Esophagus muscularis mucosa (tissue), 4 donors: ENCODE measurements around the gene RAB11FIP4. TPM values are rescaled to one million over a fixed set of nuclear protein-coding genes. Genes with fewer than 3 reads are reported as not detected.

Source experiments
- DNase-seq: peaks from one replicate; pipeline ENCODE4 v3.0.0-alpha.2; 2017; ENCODE audit errors: extremely low spot score
- H3K27ac ChIP-seq, 4 donors: fragments of 200-600 bp; sonication (generic); replicated peaks in 1 of 4; 1 replicate in 3 of 4; 2 replicates in 1 of 4; pipeline ENCODE4 v1.5.1; 2016 to 2019; ENCODE audit warnings: mild to moderate bottlenecking in 1 of 4
- H3K27me3 ChIP-seq, 4 donors: fragments of 200-600 bp; sonication (generic); one replicate each; pipeline versions ENCODE4 v1.5.1 to v1.6.0; 2016 to 2019
- H3K36me3 ChIP-seq, 4 donors: fragments of 200-600 bp; sonication (generic); one replicate each; pipeline ENCODE4 v1.5.1; 2016 to 2019
- H3K4me1 ChIP-seq, 4 donors: fragments of 200-600 bp; sonication (generic); one replicate each; pipeline ENCODE4 v1.5.1; 2016 to 2019
- H3K4me3 ChIP-seq, 4 donors: fragments of 200-600 bp; sonication (generic); 1 replicate in 2 of 4; 2 replicates in 2 of 4; pipeline ENCODE4 v1.5.1; 2016 to 2019; ENCODE audit warnings: mild to moderate bottlenecking in 4 of 4, moderate library complexity in 1 of 4
- H3K9me3 ChIP-seq, 4 donors: fragments of 200-600 bp; sonication (generic); 1 replicate in 3 of 4; 2 replicates in 1 of 4; pipeline ENCODE4 v1.5.1; 2016 to 2019
- EP300 ChIP-seq: sonication (generic); formaldehyde crosslinking; IDR thresholded peaks from one replicate; pipeline ENCODE4 v1.6.1; 2017; ENCODE audit warnings: antibody characterized with exemption
- POLR2A ChIP-seq: fragments of 450-650 bp; IDR thresholded peaks from one replicate; pipeline ENCODE4 v1.6.1; 2017; ENCODE audit warnings: antibody characterized with exemption, moderate library complexity, mild to moderate bottlenecking, low read depth
- POLR2AphosphoS5 ChIP-seq, 2 donors: sonication (generic); formaldehyde crosslinking; IDR thresholded peaks; one replicate each; pipeline ENCODE4 v1.6.1; 2017; ENCODE audit warnings: antibody characterized with exemption in 2 of 2
- WGBS: methylation state at CpG from one replicate; pipeline ENCODE4 v1.1.5; 2018; 5-methylcytosine and 5-hydroxymethylcytosine counted together
- intact Hi-C: fragments of 100-400 bp; cut with DNase I; formaldehyde crosslinking; loops from one replicate; pipeline ENCODE4 v1.15.1; 2023
- total RNA-seq, 4 donors: library from RNA; depleted of rRNA; stranded (reverse); fragments of >200 nt; gene quantifications; one replicate each; pipeline versions ENCODE4 v1.1.0 to v1.2.1, GENCODE V29; 2016
- TF ChIP-seq, protein P1 (sequence below), 3 experiments: fragments of 200-600 bp in 2 of 3; fragments of 450-650 bp in 1 of 3; sonication (generic) in 2 of 3; IDR thresholded peaks; one replicate each; pipeline ENCODE4 v1.5.1; 2017 to 2019; ENCODE audit warnings: antibody characterized with exemption in 3 of 3, mild to moderate bottlenecking in 2 of 3, moderate library complexity in 1 of 3

The RAB11FIP4 gene
- total RNA-seq, 4 donors from 2014 or later, result 0.75 to 2.3 (median 1.7) TPM

DNA sequence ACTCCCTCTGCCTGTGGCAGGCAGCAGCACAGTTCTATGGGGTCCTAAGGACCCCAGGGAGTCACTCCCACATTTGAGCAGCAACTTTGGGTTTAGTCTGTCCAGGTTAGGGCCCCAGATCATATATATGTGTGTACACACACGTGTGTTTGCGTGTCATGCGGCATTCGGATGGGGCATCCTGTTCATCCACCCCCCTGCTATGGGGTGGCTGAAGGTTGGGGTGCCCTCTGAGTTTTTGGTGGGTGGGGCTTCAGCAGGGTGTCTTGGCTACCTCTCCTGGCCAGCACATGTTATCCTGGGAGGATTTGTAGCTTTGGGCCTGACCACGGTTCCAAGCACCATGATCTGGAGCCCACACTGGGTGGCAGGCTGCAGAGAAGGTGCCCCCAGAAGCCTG, 100.7 kb downstream of the RAB11FIP4 start:
- no peak for DNase-seq
- no peak overlapping the region for H3K4me3 ChIP-seq
- peaks cover 16 to 20% (median 18%) of the 10 kb centered on the region in 4 donors for H3K4me1 ChIP-seq
- no peak for TF ChIP-seq POLR2AphosphoS5 (IDR thresholded peaks at IDR 0.05)
- TF ChIP-seq, protein P1, sequence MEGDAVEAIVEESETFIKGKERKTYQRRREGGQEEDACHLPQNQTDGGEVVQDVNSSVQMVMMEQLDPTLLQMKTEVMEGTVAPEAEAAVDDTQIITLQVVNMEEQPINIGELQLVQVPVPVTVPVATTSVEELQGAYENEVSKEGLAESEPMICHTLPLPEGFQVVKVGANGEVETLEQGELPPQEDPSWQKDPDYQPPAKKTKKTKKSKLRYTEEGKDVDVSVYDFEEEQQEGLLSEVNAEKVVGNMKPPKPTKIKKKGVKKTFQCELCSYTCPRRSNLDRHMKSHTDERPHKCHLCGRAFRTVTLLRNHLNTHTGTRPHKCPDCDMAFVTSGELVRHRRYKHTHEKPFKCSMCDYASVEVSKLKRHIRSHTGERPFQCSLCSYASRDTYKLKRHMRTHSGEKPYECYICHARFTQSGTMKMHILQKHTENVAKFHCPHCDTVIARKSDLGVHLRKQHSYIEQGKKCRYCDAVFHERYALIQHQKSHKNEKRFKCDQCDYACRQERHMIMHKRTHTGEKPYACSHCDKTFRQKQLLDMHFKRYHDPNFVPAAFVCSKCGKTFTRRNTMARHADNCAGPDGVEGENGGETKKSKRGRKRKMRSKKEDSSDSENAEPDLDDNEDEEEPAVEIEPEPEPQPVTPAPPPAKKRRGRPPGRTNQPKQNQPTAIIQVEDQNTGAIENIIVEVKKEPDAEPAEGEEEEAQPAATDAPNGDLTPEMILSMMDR (IDR thresholded peaks at IDR 0.05), result no peak
- TF ChIP-seq EP300, result no peak
- TF ChIP-seq POLR2A, result no peak
- peaks cover 0 to 43% (median 3%) of the 10 kb centered on the region in 4 donors for H3K27me3 ChIP-seq
- no peaks in the 10 kb centered on the region for H3K9me3 ChIP-seq
- intact Hi-C loops, result no loop called here
- no peak overlapping the region for H3K27ac ChIP-seq
- WGBS, result no CpG with 5 or more reads among the region's 5 CpGs
- H3K36me3 ChIP-seq, result no peaks in the 10 kb centered on the region

DNA sequence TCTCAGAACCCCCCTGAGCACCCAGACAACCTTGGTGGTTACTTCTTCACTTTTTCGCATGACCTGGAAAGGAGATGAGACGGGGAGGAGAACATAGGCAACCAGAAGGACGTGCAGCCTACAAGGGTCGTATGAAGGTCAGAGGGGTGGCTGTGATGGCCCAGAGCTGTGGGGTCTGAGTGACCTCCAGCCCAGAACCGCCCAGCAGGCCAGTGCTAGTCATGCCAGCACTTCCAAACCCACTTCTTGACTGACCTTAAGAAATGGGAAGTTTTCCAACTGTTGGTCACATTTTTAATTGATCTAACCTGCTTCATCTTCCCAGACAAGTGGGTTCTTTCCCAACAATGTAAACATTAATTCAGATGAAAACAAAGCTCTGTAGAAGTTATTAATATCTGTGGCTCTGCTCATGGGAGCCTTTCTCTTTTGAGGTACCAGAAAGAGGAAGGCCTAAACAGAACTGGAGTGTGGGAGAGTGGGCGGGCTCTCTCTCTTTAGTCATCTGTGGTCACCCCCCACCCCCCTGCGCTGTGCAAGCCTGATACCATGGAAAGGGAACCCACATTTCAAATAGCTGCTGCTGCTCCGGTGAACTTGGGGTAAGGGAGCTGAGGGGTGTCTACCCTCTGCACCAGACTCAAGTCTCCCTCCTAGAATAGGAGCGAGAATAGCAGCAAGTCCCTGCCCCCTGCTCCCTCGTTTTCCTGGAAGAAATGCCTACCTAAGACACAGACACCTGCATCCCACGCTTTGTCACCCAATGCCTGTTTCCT, 101.6 kb downstream of the RAB11FIP4 start:
- DNase-seq, result no peak
- no peaks in the 10 kb centered on the region for H3K9me3 ChIP-seq
- H3K36me3 ChIP-seq, result no peaks in the 10 kb centered on the region
- peaks cover 0 to 38% (median 3%) of the 10 kb centered on the region in 4 donors for H3K27me3 ChIP-seq
- 87% methylated on average over 11 of the region's 11 CpGs for WGBS
- H3K4me3 ChIP-seq, result no peak overlapping the region
- no peak overlapping the region for H3K27ac ChIP-seq
- TF ChIP-seq POLR2AphosphoS5 (IDR thresholded peaks at IDR 0.05) (no peak), POLR2A (no peak), EP300 (no peak)
- TF ChIP-seq, protein P1 (IDR thresholded peaks at IDR 0.05), result no peak
- intact Hi-C loops, result no loop called here
- peaks cover 8 to 16% (median 10%) of the 10 kb centered on the region in 4 donors for H3K4me1 ChIP-seq

DNA sequence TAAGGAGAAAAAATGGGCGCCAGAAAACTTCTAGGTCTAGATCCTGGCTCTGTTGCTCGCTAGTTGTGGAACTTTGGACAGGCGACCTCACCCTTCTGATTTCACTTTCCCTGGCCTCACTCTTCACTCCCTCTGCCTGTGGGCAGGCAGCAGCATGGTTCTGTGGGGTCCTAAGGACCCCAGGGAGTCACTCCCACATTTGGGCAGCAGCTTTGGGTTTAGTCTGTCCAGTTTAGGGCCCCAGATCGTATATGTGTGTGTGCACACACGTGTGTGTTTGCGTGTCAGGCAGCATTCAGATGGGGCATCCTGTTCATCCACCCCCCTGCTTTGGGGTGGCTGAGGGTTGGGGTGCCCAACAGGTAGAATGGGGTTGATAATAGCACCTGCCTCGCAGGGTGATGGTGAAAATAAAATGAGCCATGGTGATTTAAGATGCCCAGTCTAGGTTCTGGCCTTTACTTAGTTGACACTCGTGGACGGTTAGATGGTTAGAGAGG, 102.2 kb downstream of the RAB11FIP4 start:
- H3K4me1 ChIP-seq, result peaks cover 2 to 12% (median 4%) of the 10 kb centered on the region in 4 donors

DNA sequence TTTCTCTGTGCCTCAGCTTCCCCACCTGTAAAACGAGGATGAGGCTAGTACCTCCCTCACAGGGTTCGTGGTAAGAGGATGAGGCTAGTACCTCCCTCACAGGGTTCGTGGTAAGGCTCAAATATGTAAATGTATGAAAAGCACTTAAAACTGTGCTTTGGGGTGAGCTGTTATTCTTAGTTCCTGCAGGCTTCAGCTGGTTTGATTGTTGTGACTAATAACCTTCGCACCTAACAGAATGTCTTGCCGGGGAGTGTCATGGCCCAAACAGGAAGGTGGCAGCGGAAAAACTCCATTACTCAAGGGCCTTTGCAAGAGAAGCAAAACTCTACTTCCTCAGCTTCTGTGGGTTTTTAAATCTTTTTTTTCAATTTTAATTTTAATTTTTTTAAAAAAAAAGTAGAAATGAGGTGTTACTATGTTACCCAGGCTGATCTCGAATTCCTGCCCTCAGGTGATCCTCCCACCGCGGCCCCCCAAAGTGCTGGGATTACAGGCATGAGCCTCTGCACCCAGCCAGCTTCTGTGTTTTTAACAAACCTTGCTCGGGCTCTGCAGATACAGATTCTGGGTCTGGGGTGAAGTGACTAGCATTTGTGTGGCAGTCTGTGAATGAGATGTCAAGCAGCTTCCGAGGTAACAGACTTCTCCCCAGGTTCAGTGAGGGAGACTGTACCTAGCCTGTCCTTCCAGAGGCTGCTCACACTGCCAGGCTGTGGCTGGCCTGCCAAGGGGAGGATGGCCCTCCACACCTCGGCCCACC, 103.0 kb downstream of the RAB11FIP4 start:
- 74% methylated on average over 10 of the region's 12 CpGs for WGBS
- H3K27me3 ChIP-seq, result peaks cover 0 to 24% (median 0%) of the 10 kb centered on the region in 4 donors
- TF ChIP-seq, protein P1 (IDR thresholded peaks at IDR 0.05), result no peak
- no peak for TF ChIP-seq POLR2A
- no peak for TF ChIP-seq POLR2AphosphoS5 (IDR thresholded peaks at IDR 0.05)
- TF ChIP-seq EP300, result no peak
- no peak overlapping the region for H3K4me3 ChIP-seq
- H3K27ac ChIP-seq, result no peak overlapping the region
- H3K9me3 ChIP-seq, result no peaks in the 10 kb centered on the region
- H3K4me1 ChIP-seq, result peaks cover 0 to 9% (median 0%) of the 10 kb centered on the region in 4 donors
- no peak for DNase-seq
- no peaks in the 10 kb centered on the region for H3K36me3 ChIP-seq
- intact Hi-C loops, result no loop called here

More for the DNA sequence above, 102.2 kb downstream of the RAB11FIP4 start:
- DNase-seq, result no peak
- WGBS, result 87% methylated on average over 9 of the region's 9 CpGs
- Histone ChIP-seq H3K4me3 (no peak overlapping the region), H3K36me3 (no peaks in the 10 kb centered on the region), H3K27ac (no peak overlapping the region), H3K9me3 (no peaks in the 10 kb centered on the region), H3K27me3 (peaks cover 0 to 32% (median under 1%) of the 10 kb centered on the region in 4 donors)
- TF ChIP-seq POLR2A (no peak), POLR2AphosphoS5 (IDR thresholded peaks at IDR 0.05) (no peak), EP300 (no peak)
- TF ChIP-seq, protein P1 (IDR thresholded peaks at IDR 0.05), result no peak
- intact Hi-C loops, result no loop called here
